Naive thymus-derived CD4-positive, alpha-beta T cell (primary cell): Measurements from ENCODE around the gene OR10H1. TPM values are rescaled to one million over a fixed set of nuclear protein-coding genes. Genes with fewer than 3 reads are reported as not detected.
"Not testable (repeated sequence)": the region's sequence is repeated elsewhere in the genome, so short reads cannot be mapped to it uniquely, and the experiment has no call there.

Experiments used
- ATAC-seq: fragments of 150-1000 bp; cut with Tn5 transposase; 2 replicates; pipeline ENCODE4 v1.10.0; 2021; ENCODE audit warnings: mild to moderate bottlenecking, moderate library complexity
- CTCF ChIA-PET: fragments of 350-600 bp; sonication (Branson Sonifier 250); formaldehyde crosslinking; loops from one replicate; lab custom pipeline; 2021; ENCODE audit warnings: antibody characterized with exemption; lab: Charles Lee
- POLR2A ChIA-PET: fragments of 350-600 bp; sonication (Branson Sonifier 250); formaldehyde crosslinking; loops from one replicate; lab custom pipeline; 2021; ENCODE audit warnings: antibody characterized with exemption, inconsistent platforms; lab: Charles Lee
- DNase-seq, 9 donors: peaks; one replicate each; pipeline versions ENCODE4 v3.0.0 to v3.0.0-alpha.2; 2020 to 2022; ENCODE audit warnings: mixed read lengths in 1 of 9
- H3K27ac ChIP-seq: one replicate; pipeline ENCODE4 v1.7.0; 2013; ENCODE audit warnings: mild to moderate bottlenecking, low read depth, low read length, moderate library complexity
- H3K27me3 ChIP-seq, 2 donors: one replicate each; pipeline ENCODE4 v1.7.0; 2013; ENCODE audit warnings: low read length in 2 of 2, mild to moderate bottlenecking in 2 of 2, moderate library complexity in 2 of 2; ENCODE audit not compliant: control insufficient read depth in 2 of 2, insufficient read depth in 2 of 2
- H3K36me3 ChIP-seq, 3 experiments: 1 replicate in 2 of 3; 2 replicates in 1 of 3; pipeline ENCODE4 v1.7.0; 2013; ENCODE audit warnings: low read length in 3 of 3, mild to moderate bottlenecking in 3 of 3, moderate library complexity in 1 of 3; ENCODE audit not compliant: insufficient read depth in 3 of 3, control insufficient read depth in 2 of 3
- H3K4me1 ChIP-seq, 2 donors: one replicate each; pipeline ENCODE4 v1.7.0; 2013; ENCODE audit warnings: low read length in 2 of 2, mild to moderate bottlenecking in 2 of 2, moderate library complexity in 1 of 2; ENCODE audit not compliant: control insufficient read depth in 2 of 2, insufficient read depth in 2 of 2
- H3K4me3 ChIP-seq: 2 replicates; pipeline ENCODE4 v1.7.0; 2013; ENCODE audit warnings: mild to moderate bottlenecking, low read length
- H3K9me3 ChIP-seq, 3 experiments: 1 replicate in 2 of 3; 2 replicates in 1 of 3; pipeline ENCODE4 v1.7.0; 2013; ENCODE audit warnings: low read length in 3 of 3; ENCODE audit not compliant: control insufficient read depth in 2 of 3
- H3K27ac Mint-ChIP-seq, 9 donors: one replicate each; pipeline ENCODE4 v1.8.0; 2020 to 2022; ENCODE audit warnings: mixed read lengths in 9 of 9, mild to moderate bottlenecking in 8 of 9, moderate library complexity in 5 of 9, inconsistent platforms in 2 of 9
- H3K27me3 Mint-ChIP-seq, 5 donors: one replicate each; pipeline ENCODE4 v1.8.0; 2021 to 2022; ENCODE audit warnings: mixed read lengths in 5 of 5, mild to moderate bottlenecking in 1 of 5
- H3K36me3 Mint-ChIP-seq, 5 donors: one replicate each; pipeline ENCODE4 v1.8.0; 2020 to 2022; ENCODE audit warnings: mixed read lengths in 5 of 5, mild to moderate bottlenecking in 3 of 5, inconsistent platforms in 1 of 5
- H3K4me1 Mint-ChIP-seq, 7 donors: one replicate each; pipeline ENCODE4 v1.8.0; 2020 to 2022; ENCODE audit warnings: mixed read lengths in 7 of 7, mild to moderate bottlenecking in 3 of 7, inconsistent platforms in 1 of 7
- H3K4me3 Mint-ChIP-seq, 10 donors: one replicate each; pipeline ENCODE4 v1.8.0; 2020 to 2022; ENCODE audit warnings: mild to moderate bottlenecking in 10 of 10, mixed read lengths in 10 of 10, moderate library complexity in 6 of 10, inconsistent platforms in 2 of 10
- H3K9me3 Mint-ChIP-seq, 11 donors: one replicate each; pipeline ENCODE4 v1.8.0; 2020 to 2022; ENCODE audit warnings: mixed read lengths in 11 of 11, mild to moderate bottlenecking in 4 of 11, inconsistent platforms in 1 of 11, moderate library complexity in 1 of 11
- intact Hi-C, 2 donors: fragments of 100-400 bp; cut with micrococcal nuclease; formaldehyde crosslinking; loops; one replicate each; pipeline ENCODE4 v1.15.1; 2023
- polyA plus RNA-seq, 2 donors: library from polyadenylated mRNA; unstranded; fragments of 300-500 nt; fragmentation: Illumina TruSeq; gene quantifications; one replicate each; pipeline ENCODE4 v1.2.3, GENCODE V29; 2021
- total RNA-seq, 6 experiments: library from RNA in 5 of 6; stranded (reverse) in 5 of 6; gene quantifications; 1 replicate in 5 of 6; 2 replicates in 1 of 6; pipeline ENCODE4 v1.2.3 and lab custom pipeline; 2021 to 2026

OR10H1 gene
- total and polyA plus RNA-seq, 7 experiments from 2014 or later: 0.22 TPM; not detected in 6

DNA sequence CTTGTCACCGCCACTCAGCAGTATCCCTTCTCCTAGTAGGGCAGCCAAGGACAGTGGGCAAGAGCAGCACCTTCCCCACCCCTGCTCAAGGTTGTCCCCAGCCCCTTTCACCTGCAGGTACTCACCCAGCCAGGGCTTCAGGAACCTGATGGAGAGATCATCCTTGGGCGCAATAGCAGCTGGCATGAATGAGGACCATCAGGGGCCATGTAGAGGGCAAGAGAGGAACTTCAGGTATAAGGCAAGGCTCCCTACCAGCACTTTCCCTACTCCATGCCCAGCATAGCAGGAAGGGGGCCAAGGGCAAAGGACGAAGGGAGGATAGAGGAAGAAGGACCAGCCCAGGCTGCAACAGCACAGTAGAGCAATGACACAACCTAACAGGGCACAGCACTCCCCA, 41.3 kb downstream of the OR10H1 start:
- H3K27ac Mint-ChIP-seq, H3K4me1 ChIP-seq, POLR2A ChIA-PET, intact Hi-C loops, CTCF ChIA-PET, H3K9me3 ChIP-seq, H3K36me3 Mint-ChIP-seq, H3K9me3 Mint-ChIP-seq, H3K4me3 ChIP-seq, H3K27ac ChIP-seq, H3K27me3 ChIP-seq, H3K4me3 Mint-ChIP-seq, ATAC-seq, H3K36me3 ChIP-seq, DNase-seq, H3K4me1 Mint-ChIP-seq: not testable (repeated sequence)
- peaks cover 2 to 55% (median 42%) of the 10 kb centered on the region in 5 donors for H3K27me3 Mint-ChIP-seq

DNA sequence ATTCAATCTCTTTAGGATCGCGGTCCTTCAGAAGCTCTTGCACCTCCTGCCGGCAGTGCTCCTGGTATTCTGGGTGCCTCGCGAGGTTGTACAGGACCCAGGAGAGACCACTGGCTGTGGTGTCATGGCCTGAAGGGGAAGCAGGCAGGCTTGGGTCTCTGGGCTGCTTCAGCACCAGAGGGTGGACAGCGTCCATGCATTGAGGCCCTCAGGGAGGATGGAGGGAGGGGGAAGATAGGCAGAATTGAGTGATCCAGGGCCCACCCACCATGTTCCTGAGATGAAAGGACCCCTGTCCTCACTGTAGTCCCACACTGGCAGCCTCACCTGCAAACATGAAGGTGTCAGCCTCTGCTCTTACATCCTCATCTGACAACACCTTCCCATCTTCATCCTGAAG, 45.9 kb downstream of the OR10H1 start:
- no peak for ATAC-seq
- no peak overlapping the region for H3K4me3 ChIP-seq
- POLR2A ChIA-PET: no interaction called here
- H3K27ac ChIP-seq: no peak overlapping the region
- no peaks in the 10 kb centered on the region for H3K36me3 ChIP-seq
- Mint-ChIP-seq H3K27ac (no peak overlapping the region), H3K4me1 (no peaks in the 10 kb centered on the region), H3K36me3 (peaks cover 0 to 5% (median 0%) of the 10 kb centered on the region in 5 donors), H3K9me3 (peaks cover 0 to 8% (median 0%) of the 10 kb centered on the region in 11 donors), H3K27me3 (peaks cover 4 to 55% (median 34%) of the 10 kb centered on the region in 5 donors), H3K4me3 (no peak overlapping the region)
- H3K9me3 ChIP-seq: no peaks in the 10 kb centered on the region
- CTCF ChIA-PET: no interaction called here
- H3K27me3 ChIP-seq: no peaks in the 10 kb centered on the region
- no peak for DNase-seq
- no peaks in the 10 kb centered on the region for H3K4me1 ChIP-seq
- intact Hi-C loops: no loop called here

DNA sequence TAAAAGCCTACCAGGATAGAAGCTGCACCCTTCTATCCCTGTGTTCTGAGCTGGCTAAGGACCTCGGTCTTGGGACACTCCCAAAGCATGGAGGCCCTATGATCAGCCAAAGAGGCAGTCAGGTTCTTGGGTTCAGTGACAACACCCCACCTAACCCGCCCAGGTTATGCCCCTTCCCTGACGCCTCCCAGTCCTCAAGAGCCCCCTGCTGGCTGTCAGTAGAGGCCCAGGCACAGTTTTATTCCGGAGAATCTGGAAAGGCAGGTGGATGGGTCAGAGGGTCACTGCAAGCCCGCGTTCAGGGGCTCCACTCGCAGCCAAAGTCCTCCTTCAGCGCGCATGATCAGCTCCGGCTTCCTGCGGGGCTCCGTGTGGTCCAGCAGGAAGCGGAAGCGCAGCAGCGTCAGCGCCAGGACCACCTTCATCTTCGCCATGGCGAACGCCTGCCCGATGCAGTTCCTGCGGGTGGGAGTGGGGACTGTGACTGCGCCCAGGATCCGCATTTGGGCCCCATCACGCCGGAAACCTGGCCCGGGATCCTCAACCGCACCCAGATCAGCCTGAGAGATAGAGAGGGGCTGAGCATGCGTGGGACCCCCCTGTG, 55.4 kb downstream of the OR10H1 start:
- Histone ChIP-seq H3K36me3 (no peaks in the 10 kb centered on the region), H3K4me3 (no peak overlapping the region), H3K27me3 (peaks cover 6 to 15% of the 10 kb centered on the region in 2 donors), H3K4me1 (no peaks in the 10 kb centered on the region), H3K9me3 (no peaks in the 10 kb centered on the region), H3K27ac (no peak overlapping the region)
- no peak overlapping the region for H3K27ac Mint-ChIP-seq
- H3K36me3 Mint-ChIP-seq: peaks cover 0 to 6% (median 3%) of the 10 kb centered on the region in 5 donors
- ChIA-PET CTCF (no interaction called here), POLR2A (no interaction called here)
- no peak overlapping the region for H3K4me3 Mint-ChIP-seq
- intact Hi-C loops: no loop called here
- no peak for DNase-seq
- H3K4me1 Mint-ChIP-seq: peaks cover 0 to 10% (median 0%) of the 10 kb centered on the region in 7 donors
- H3K9me3 Mint-ChIP-seq: peaks cover 0 to 15% (median 7%) of the 10 kb centered on the region in 11 donors
- H3K27me3 Mint-ChIP-seq: peaks cover 49 to 72% (median 71%) of the 10 kb centered on the region in 5 donors
- no peak for ATAC-seq

DNA sequence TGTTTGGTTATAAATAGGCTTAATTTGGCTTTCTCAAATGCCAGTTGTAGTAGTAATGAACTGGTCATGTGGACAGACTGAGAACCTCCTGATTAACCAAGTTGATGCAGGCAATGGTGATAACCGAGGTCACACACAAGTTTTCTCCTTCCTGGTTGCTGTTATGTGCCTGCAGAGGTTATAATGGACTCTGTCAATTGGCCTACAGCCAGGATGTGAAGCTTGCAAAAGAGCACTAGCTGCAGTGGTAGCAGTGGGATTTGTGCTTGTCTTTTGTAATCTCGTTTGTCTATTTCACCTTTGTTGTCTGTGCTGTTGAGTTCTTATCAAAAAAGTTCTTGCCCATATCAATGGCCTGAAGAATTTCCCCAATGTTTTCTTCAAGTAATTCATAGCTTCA, 57.1 kb downstream of the OR10H1 start:
- no peak overlapping the region for H3K4me3 Mint-ChIP-seq
- Histone ChIP-seq H3K9me3 (no peaks in the 10 kb centered on the region), H3K4me3 (no peak overlapping the region), H3K36me3 (no peaks in the 10 kb centered on the region), H3K27me3 (peaks cover 6 to 15% of the 10 kb centered on the region in 2 donors), H3K27ac (no peak overlapping the region), H3K4me1 (no peaks in the 10 kb centered on the region)
- peaks cover 61 to 84% (median 76%) of the 10 kb centered on the region in 5 donors for H3K27me3 Mint-ChIP-seq
- peaks cover 0 to 6% (median 3%) of the 10 kb centered on the region in 5 donors for H3K36me3 Mint-ChIP-seq
- no peak for DNase-seq
- H3K27ac Mint-ChIP-seq: no peak overlapping the region
- ChIA-PET POLR2A (no interaction called here), CTCF (no interaction called here)
- H3K9me3 Mint-ChIP-seq: peaks cover 0 to 15% (median 7%) of the 10 kb centered on the region in 11 donors
- no peak for ATAC-seq
- H3K4me1 Mint-ChIP-seq: peaks cover 0 to 10% (median 0%) of the 10 kb centered on the region in 7 donors
- intact Hi-C loops: no loop called here

Other genes with a start within 250 kb of the OR10H1 start
- not detected for gene CYP4F8, start 200.4 kb downstream of the OR10H1 start, total RNA-seq
- not detected for gene CYP4F8, start 200.4 kb downstream of the OR10H1 start, polyA plus RNA-seq
- gene CYP4F3, start 174.8 kb downstream of the OR10H1 start, total RNA-seq: under 1 TPM in 2 of 5 experiments, not detected in 3; 0.34 to 0.81 TPM
- gene CYP4F3, start 174.8 kb downstream of the OR10H1 start, polyA plus RNA-seq: not detected
- 1 to 10 TPM in 2 of 5 experiments, under 1 TPM in 2, not detected in 1; 0.50 to 1.6 (median 0.96) TPM for gene CYP4F12, start 142.6 kb downstream of the OR10H1 start, total RNA-seq
- not detected for gene CYP4F12, start 142.6 kb downstream of the OR10H1 start, polyA plus RNA-seq
- not detected for gene OR10H2, start 87.6 kb downstream of the OR10H1 start, total RNA-seq
- not detected for gene OR10H2, start 87.6 kb downstream of the OR10H1 start, polyA plus RNA-seq
- gene OR10H3, start 77.7 kb downstream of the OR10H1 start, total RNA-seq: not detected
- gene OR10H3, start 77.7 kb downstream of the OR10H1 start, polyA plus RNA-seq: not detected
- not detected for gene OR10H5, start 28.0 kb downstream of the OR10H1 start, total RNA-seq
- not detected for gene OR10H5, start 28.0 kb downstream of the OR10H1 start, polyA plus RNA-seq
- under 1 TPM in 1 of 5 experiments, not detected in 4; 0.42 TPM for gene CYP4F2, start 82.4 kb upstream of the OR10H1 start, total RNA-seq
- gene CYP4F2, start 82.4 kb upstream of the OR10H1 start, polyA plus RNA-seq: not detected
- gene CYP4F11, start 118.9 kb upstream of the OR10H1 start, total RNA-seq: not detected
- not detected for gene CYP4F11, start 118.9 kb upstream of the OR10H1 start, polyA plus RNA-seq
- not detected for gene OR10H4, start 133.3 kb upstream of the OR10H1 start, total RNA-seq
- not detected for gene OR10H4, start 133.3 kb upstream of the OR10H1 start, polyA plus RNA-seq